B cell (primary cell): ENCODE measurements around the gene DOHH. TPM values are rescaled to one million over a fixed set of nuclear protein-coding genes. Genes with fewer than 3 reads are reported as not detected.

Experiments
- ATAC-seq: fragments of 200-7000 bp; cut with Tn5 transposase; one replicate; pipeline ENCODE4 v1.10.0; 2021; ENCODE audit warnings: low read depth, mild to moderate bottlenecking, moderate number of reproducible peaks, moderate library complexity
- CTCF ChIA-PET: fragments of 350-600 bp; sonication (Branson Sonifier 250); formaldehyde crosslinking; loops from one replicate; lab custom pipeline; 2021; ENCODE audit warnings: antibody characterized with exemption, inconsistent platforms; lab: Charles Lee
- POLR2A ChIA-PET: fragments of 350-600 bp; sonication (Branson Sonifier 250); formaldehyde crosslinking; loops from one replicate; lab custom pipeline; 2021; ENCODE audit warnings: antibody characterized with exemption; lab: Charles Lee
- DNase-seq: peaks from one replicate; pipeline ENCODE4 v3.0.0; 2013
- H2AFZ ChIP-seq: 2 replicates; pipeline ENCODE4 v1.6.1; 2012; ENCODE audit warnings: mild to moderate bottlenecking, low read depth, low read length; ENCODE audit not compliant: insufficient read depth, poor library complexity, severe bottlenecking
- H3K27ac ChIP-seq, 2 donors: 1 replicate in 1 of 2; 2 replicates in 1 of 2; pipeline ENCODE4 v1.5.1; 2012 to 2013; ENCODE audit warnings: low read length in 2 of 2, mild to moderate bottlenecking in 2 of 2, moderate library complexity in 1 of 2
- H3K27me3 ChIP-seq, 4 experiments: fragments of 200-600 bp in 1 of 4; sonication (generic) in 1 of 4; replicated peaks in 1 of 4; 1 replicate in 2 of 4; 2 replicates in 2 of 4; pipeline versions ENCODE4 v1.6.1 to v1.7.0; 2013 to 2016; ENCODE audit warnings: low read length in 3 of 4, mild to moderate bottlenecking in 2 of 4, mixed read lengths in 1 of 4, moderate library complexity in 1 of 4; ENCODE audit not compliant: insufficient read depth in 4 of 4, control insufficient read depth in 3 of 4; ENCODE audit errors: control extremely low read depth in 1 of 4
- H3K36me3 ChIP-seq, 2 experiments: replicated peaks in 1 of 2; 1 replicate in 1 of 2; 2 replicates in 1 of 2; pipeline versions ENCODE4 v1.6.1 to v1.7.1; 2013; ENCODE audit warnings: low read length in 1 of 2; ENCODE audit not compliant: insufficient read depth in 2 of 2, control insufficient read depth in 1 of 2; ENCODE audit errors: control extremely low read depth in 1 of 2, extremely low read depth in 1 of 2
- H3K4me1 ChIP-seq, 2 donors: fragments of 200-600 bp in 1 of 2; sonication (generic) in 1 of 2; 1 replicate in 1 of 2; 2 replicates in 1 of 2; pipeline versions ENCODE4 v1.5.1 to v1.6.1; 2013 to 2017; ENCODE audit warnings: low read length in 2 of 2; ENCODE audit not compliant: control insufficient read depth in 2 of 2, insufficient read depth in 2 of 2
- H3K4me2 ChIP-seq: replicated peaks from 2 replicates; pipeline ENCODE3; 2012; ENCODE audit warnings: mild to moderate bottlenecking, low read depth, low read length; ENCODE audit not compliant: poor library complexity, severe bottlenecking
- H3K4me3 ChIP-seq, 5 experiments: fragments of 200-600 bp in 1 of 5; sonication (generic) in 1 of 5; 1 replicate in 3 of 5; 2 replicates in 2 of 5; pipeline versions ENCODE4 v1.5.1 to v1.7.0; 2011 to 2016; ENCODE audit warnings: low read length in 4 of 5, mild to moderate bottlenecking in 4 of 5, low read depth in 2 of 5, control low read depth in 1 of 5, moderate library complexity in 1 of 5; ENCODE audit not compliant: insufficient read depth in 1 of 5; ENCODE audit errors: control extremely low read depth in 1 of 5, extremely low read depth in 1 of 5
- H3K79me2 ChIP-seq: fragments of 200-600 bp; sonication (generic); one replicate; pipeline ENCODE4 v1.6.0; 2016; ENCODE audit warnings: low read length; ENCODE audit not compliant: control insufficient read depth, insufficient read depth
- H3K9ac ChIP-seq: fragments of 200-600 bp; sonication (generic); 2 replicates; pipeline ENCODE4 v1.6.1; 2017; ENCODE audit warnings: mild to moderate bottlenecking, low read length, moderate library complexity
- H3K9me3 ChIP-seq, 3 donors: one replicate each; pipeline versions ENCODE4 v1.6.1 to v1.7.1; 2013; ENCODE audit warnings: low read length in 2 of 3; ENCODE audit not compliant: control insufficient read depth in 2 of 3, insufficient read depth in 1 of 3; ENCODE audit errors: control extremely low read depth in 1 of 3
- H4K20me1 ChIP-seq: 2 replicates; pipeline ENCODE4 v1.6.0; 2012; ENCODE audit warnings: mild to moderate bottlenecking, low read length; ENCODE audit not compliant: insufficient read depth, control insufficient read depth, poor library complexity, severe bottlenecking
- H3K27ac Mint-ChIP-seq: one replicate; pipeline ENCODE4 v1.8.0; 2021; ENCODE audit warnings: mixed read lengths
- H3K27me3 Mint-ChIP-seq: one replicate; pipeline ENCODE4 v1.8.0; 2021; ENCODE audit warnings: mixed read lengths
- H3K4me1 Mint-ChIP-seq: one replicate; pipeline ENCODE4 v1.8.0; 2021; ENCODE audit warnings: mixed read lengths
- H3K4me3 Mint-ChIP-seq: one replicate; pipeline ENCODE4 v1.8.0; 2021; ENCODE audit warnings: mixed read lengths
- H3K9me3 Mint-ChIP-seq: one replicate; pipeline ENCODE4 v1.8.0; 2022; ENCODE audit warnings: mixed read lengths; ENCODE audit not compliant: insufficient read depth
- CTCF ChIP-seq: fragments of 200-600 bp; IDR thresholded peaks from one replicate; pipeline ENCODE4 v1.8.0; 2022; ENCODE audit warnings: antibody characterized with exemption, mild to moderate bottlenecking
- EZH2 ChIP-seq: IDR thresholded peaks from 2 replicates; pipeline ENCODE4 v1.6.1; 2012; ENCODE audit warnings: borderline replicate concordance, low read depth, mild to moderate bottlenecking, moderate library complexity, low read length; ENCODE audit not compliant: insufficient read depth, poor library complexity, severe bottlenecking
- WGBS: methylation state at CpG from one replicate; pipeline ENCODE4 v1.1.5; 2013; ENCODE audit warnings: missing lambda C conversion rate; ENCODE audit not compliant: insufficient coverage; 5-methylcytosine and 5-hydroxymethylcytosine counted together
- intact Hi-C: fragments of 100-400 bp; cut with micrococcal nuclease; formaldehyde crosslinking; loops from one replicate; pipeline ENCODE4 v1.10.0; 2022
- polyA plus RNA-seq: library from polyadenylated mRNA; depleted of rRNA; stranded (reverse); fragments of >200 nt; gene quantifications from 2 replicates; pipeline ENCODE4 v1.2.3, GENCODE V29; 2012
- total RNA-seq, 2 donors: library from RNA; stranded (reverse); fragments of 120-200 nt in 1 of 2; gene quantifications; 1 replicate in 1 of 2; 2 replicates in 1 of 2; pipeline versions ENCODE4 v1.2.3 to v1.2.4, GENCODE V29; 2013 to 2022

Gene DOHH
- total and polyA plus RNA-seq, 2 donors (not counting 1 experiment from before 2014, with no cell fraction given) = 6.6 to 8.6 TPM

DNA sequence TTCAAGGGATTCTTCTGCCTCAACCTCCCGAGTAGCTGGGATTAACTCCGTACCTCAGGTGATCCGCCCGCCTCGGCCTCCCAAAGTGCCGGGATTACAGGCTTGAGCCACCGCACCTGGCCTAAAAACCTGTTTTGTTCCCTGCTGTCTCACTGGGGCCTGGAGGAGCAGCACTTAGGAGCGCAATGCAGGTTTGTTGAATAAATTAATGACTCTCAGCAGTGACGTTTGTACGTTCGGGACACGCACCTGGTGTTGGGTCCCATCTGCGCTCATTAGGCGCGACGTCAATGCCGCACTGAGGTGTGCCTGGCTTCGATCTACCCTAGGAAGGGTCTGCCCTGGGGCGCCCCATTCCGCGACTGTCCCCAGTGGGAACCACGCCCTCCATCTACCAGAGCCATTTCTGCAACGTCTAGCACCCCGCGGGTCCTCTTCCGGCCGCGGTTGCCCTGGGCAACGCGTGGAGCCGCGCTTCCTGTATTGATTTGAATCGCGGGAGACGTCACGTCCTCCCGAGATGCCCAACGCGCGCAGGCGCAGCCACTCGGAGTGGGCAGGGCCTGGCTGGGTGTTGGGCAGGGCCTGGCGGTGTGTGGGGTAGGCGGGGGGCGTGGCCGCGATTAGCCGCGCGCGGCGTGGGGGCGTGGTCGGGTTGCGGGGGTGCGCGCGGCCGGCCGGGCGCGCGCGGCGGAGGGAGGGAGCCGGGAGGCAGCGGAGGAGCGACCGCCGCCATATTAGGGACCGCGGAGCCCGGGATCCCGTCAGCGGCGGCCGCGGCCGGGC, 5.3 kb upstream of the DOHH start, which contains the start of gene FZR1:
Gene FZR1 (plus strand): TSS at position 714 of the 786 bp plus-strand sequence. CDS start 16,679 bp downstream, outside the sequence.
- 1% methylated on average over 79 of the region's 79 CpGs for WGBS
- TF ChIP-seq CTCF = no peak
- TF ChIP-seq EZH2 = no peak
- Histone ChIP-seq H3K9ac (peak within 1 kb of the TSS; percentile 97), H2AFZ (peak within 1 kb of the TSS; percentile 78), H3K4me2 (peak within 1 kb of the TSS; percentile 97), H3K9me3 (no peaks in the 10 kb centered on the region), H3K36me3 (peaks cover 0 to 13% of the 10 kb centered on the region in 2 experiments), H3K27me3 (no peaks in the 10 kb centered on the region), H3K4me3 (peak within 1 kb of the TSS; percentile 74 to 95 (median 77)), H3K79me2 (peaks cover 53% of the 10 kb centered on the region), H3K4me1 (peaks cover 12 to 21% of the 10 kb centered on the region in 2 donors), H4K20me1 (peaks cover 30% of the 10 kb centered on the region), H3K27ac (peak within 1 kb of the TSS; percentile 92 to 94)
- Mint-ChIP-seq H3K4me3 (peak within 1 kb of the TSS; percentile 92), H3K27me3 (no peaks in the 10 kb centered on the region), H3K27ac (peak within 1 kb of the TSS; percentile 99), H3K9me3 (no peaks in the 10 kb centered on the region), H3K4me1 (peaks cover 49% of the 10 kb centered on the region)
- intact Hi-C loops = loop anchor here (1.0 to 10.0 kb wide), 7 partner anchors 67 to 1287 kb away; partner anchors contain the start of genes APBA3, FEM1A, HDGFL2 and HMG20B
- DNase-seq (peak; percentile 100), ATAC-seq (peak; percentile 91)
- CTCF ChIA-PET = no interaction called here
- POLR2A ChIA-PET = interaction anchor here (0.7 kb wide), 1 partner anchor 26 kb away, joined by 5 read pairs; no protein-coding TSS in a partner anchor

- Histone ChIP-seq H3K27me3 (no peaks in the 10 kb centered on the region), H3K4me2 (no peak overlapping the region), H3K27ac (no peak overlapping the region), H2AFZ (no peak overlapping the region), H3K36me3 (peaks cover 0 to 6% of the 10 kb centered on the region in 2 experiments), H4K20me1 (peaks cover 19% of the 10 kb centered on the region), H3K9ac (no peak overlapping the region), H3K4me3 (no peak overlapping the region), H3K4me1 (peaks cover 16 to 26% of the 10 kb centered on the region in 2 donors), H3K79me2 (peaks cover 50% of the 10 kb centered on the region), H3K9me3 (no peaks in the 10 kb centered on the region)
- WGBS = 96% methylated on average over 4 of the region's 5 CpGs
- ChIA-PET POLR2A (interaction anchor here (0.7 kb wide), 1 partner anchor 46 kb away, joined by 3 read pairs; no protein-coding TSS in a partner anchor), CTCF (no interaction called here)
- TF ChIP-seq CTCF (no peak), EZH2 (no peak)
- H3K27me3 Mint-ChIP-seq = no peaks in the 10 kb centered on the region
- no peaks in the 10 kb centered on the region for H3K9me3 Mint-ChIP-seq
- peaks cover 50% of the 10 kb centered on the region for H3K4me1 Mint-ChIP-seq
- peak overlapping the region; percentile 75 for H3K27ac Mint-ChIP-seq
- no peak for ATAC-seq
- DNase-seq = no peak
- intact Hi-C loops = loop anchor here (1.0 to 10.0 kb wide), 6 partner anchors 69 to 1288 kb away; partner anchors contain the start of genes APBA3, FEM1A, HDGFL2 and MRPL54
- H3K4me3 Mint-ChIP-seq = peak overlapping the region; percentile 68
Observed at GRCh38 chr19:3504735-3505134, 4.3 kb upstream of the DOHH start.
